HG03039 (cell line): ENCODE measurements around the gene SCYL2.
"Not testable (repeated sequence)": the region's sequence is repeated elsewhere in the genome, so short reads cannot be mapped to it uniquely, and the experiment has no call there.

Source experiments
- ATAC-seq: cut with Tn5 transposase; IDR thresholded peaks from one replicate; pipeline ENCODE4 v1.9.1; 2021; ENCODE audit warnings: mild to moderate bottlenecking, moderate library complexity; ENCODE audit not compliant: unreplicated experiment

SCYL2 gene

DNA sequence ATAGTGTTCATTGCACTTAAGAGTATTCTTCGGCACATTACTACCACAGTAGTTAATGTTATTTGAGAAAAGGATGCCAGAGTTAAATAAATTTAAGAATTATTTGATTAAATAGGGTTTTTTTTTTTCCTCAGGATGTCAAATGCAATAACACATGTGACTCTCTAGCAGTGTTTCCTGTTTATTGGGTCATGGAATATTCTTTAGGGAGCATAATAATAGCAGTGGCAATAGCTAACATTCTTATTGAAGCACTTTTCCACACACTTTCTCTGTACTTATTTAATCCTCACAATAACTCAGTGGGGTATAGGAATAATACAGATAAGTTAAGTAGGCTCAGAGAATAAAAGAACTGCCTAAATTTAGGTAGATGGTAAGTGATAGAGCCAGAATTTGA, 44.3 kb downstream of the SCYL2 start:
- no peak for ATAC-seq

DNA sequence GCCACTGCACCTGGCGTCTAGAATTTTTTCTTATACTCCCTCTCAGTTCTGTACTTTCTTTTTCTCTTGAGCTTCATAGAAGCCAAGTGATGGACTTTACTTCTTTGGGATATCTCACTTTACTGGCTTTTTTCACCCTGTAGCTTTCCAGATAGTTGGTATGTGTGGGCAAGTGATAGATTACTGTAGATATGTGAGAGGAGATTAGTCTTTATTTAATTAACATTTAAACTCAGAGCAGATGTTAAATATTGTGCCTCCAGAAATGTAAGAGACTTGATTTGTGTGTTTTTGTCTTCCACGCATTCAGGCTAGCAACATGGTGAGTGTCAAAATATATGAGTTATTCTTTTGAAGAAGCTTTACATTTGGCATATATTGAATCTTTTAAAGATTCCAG, 50.4 kb downstream of the SCYL2 start:
- no peak for ATAC-seq

DNA sequence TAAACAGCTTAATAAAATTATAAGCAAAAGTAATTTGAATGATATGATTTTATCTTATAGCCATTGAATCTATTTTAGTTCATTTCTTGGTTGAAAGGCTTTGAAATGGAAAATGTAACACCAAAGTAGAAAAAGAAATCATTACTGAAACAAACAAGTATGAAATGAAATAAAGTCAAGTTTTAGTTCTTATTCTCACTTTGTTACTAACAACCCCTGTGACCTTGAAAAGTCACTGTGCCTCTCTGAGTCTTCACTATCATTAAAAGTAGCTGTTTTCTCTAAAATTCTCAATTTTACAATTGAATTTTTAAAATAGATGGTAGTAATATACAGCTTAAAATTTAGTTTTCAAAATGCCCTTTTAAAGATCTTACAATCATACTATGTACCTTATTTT, 57.5 kb downstream of the SCYL2 start:
- ATAC-seq = no peak

DNA sequence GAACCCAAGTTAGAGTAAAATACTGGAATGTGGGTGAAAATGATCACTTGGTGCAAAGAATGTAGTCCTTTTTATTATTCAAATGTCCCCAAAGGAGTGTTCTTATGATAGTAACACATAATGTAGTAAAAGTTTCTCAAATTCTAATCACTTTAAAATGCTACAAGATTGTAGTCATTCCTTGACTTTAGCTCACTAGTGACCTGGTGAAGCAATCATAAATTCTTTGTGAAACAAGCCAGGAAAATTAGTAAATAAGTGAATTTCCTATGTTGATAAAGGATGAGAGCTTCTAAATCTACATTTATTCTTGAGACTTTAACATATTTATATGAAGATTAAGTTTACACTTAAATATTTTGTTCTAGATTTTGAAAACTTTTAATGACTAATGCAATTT, 59.2 kb downstream of the SCYL2 start:
- ATAC-seq = no peak

DNA sequence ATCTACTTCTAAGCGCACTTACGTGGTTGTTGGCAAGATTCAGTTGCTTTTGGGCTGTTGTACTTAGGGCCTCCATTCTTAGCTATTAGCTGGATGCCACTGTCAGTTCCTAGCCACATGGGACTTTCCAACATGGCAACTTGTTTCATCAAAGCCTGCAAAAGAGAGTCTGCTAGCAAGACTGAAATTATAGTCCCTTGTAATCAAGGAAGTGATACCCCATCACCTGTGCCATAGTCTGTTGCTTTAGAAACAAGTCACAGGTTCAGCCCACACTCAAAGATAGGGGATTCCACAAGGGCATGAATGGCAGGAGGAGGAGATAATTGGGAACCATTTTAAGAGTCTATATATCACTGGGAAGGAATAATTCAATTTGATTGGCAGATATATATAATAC, 62.8 kb downstream of the SCYL2 start:
- ATAC-seq = peak; percentile 93

DNA sequence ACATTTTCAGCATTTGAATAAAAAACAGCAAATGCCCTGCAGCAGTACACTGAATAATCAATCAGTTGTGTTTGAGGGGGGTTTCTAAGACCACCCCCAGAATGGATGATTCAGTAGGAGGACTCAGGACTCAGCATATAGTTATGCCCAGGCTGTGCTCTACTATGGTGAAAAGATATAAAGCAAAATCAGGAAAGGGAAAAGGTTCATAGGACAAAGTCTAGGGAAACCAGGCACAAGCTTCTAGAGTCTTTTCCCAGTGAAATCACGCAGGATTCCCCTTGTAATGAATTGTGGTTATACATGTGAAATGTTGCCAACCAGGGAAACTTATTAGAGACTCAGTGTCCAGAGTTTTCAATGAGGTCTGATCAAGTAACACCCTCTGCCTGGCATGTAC, 64.9 kb downstream of the SCYL2 start:
- ATAC-seq = no peak

DNA sequence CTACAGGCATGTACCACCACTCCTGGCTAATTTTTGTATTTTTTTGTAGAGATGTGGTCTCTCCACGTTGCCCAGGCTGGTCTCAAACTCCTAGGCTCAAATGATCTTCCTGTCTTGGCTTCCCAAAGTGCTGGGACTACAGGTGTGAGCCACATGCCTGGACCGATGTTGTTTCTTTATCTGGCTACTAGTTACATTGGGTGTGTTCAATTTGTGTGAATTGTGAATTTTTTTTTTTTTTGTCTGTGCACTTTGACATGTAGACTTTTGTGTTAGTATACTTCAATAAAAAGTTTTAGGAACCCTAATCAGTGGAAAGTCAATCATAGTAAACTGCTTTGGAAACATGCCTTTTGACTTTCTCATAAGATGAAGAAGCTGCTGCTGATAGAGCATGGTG, 65.9 kb downstream of the SCYL2 start:
- no peak for ATAC-seq

DNA sequence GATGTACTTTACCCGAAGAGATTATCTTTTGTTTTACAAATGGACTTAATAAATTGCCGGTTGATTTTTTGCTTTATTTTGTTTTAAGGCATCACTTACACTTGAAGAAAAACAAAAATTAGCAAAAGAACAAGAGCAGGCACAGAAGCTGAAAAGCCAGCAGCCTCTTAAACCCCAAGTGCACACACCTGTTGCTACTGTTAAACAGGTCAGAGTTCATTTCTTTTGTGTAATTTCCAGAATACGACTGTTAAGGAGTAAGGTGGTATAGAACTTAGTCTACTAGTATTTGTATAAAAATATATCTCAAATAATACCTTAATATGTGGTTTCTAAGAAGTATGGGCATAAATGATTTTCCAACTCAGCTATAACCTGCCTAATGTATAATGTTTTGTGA, 70.3 kb downstream of the SCYL2 start:
- no peak for ATAC-seq

DNA sequence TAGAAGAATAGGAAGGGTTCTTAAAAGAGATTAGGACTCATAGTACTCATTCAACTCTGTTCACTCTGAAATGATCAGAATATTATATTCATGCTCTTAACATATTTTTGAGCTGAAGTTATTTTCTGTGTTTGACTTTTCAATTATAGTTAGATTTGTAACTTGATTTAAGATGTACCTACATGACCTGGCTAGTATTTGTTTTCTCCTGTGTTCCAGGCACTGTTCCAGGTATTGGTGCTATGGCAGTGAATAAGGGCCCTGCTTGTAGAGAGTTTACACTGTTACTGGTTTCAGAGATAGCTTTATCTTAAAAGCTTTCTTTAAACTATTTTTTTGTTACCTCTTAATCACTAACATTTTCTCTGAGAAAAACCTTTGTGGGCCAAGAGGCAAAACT, 70.8 kb downstream of the SCYL2 start:
- ATAC-seq = no peak

DNA sequence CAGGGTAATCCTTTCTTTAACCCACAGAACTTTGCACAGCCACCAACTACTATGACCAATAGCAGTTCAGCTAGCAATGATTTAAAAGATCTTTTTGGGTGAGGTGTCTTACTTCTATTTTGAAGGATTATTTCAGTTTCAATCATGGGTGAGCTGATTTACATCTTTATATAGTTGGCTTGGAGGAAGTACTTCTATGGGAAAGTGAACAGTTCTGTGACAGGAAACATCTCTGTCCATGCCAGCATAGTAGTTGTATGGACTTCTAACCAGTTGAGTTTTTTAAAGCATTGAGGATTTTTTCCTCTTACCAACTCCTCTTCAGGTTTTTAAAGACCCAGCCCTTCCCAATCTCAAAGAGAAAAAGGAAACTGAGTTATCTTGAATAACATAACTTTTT, 72.1 kb downstream of the SCYL2 start:
- ATAC-seq = no peak

DNA sequence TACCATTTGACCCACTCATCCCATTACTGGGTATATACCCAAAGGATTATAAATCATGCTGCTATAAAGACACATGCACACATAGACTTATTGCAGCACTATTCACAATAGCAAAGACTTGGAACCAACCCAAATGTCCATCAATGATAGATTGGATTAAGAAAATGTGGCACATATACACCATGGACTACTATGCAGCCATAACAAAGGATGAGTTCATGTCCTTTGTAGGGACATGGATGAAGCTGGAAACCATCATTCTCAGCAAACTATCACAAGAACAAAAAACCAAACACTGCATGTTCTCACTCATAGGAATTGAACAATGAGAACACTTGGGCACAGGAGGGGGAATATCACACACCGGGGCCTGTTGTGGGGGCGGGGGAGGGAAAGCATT, 75.9 kb downstream of the SCYL2 start:
- ATAC-seq = not testable (repeated sequence)

DNA sequence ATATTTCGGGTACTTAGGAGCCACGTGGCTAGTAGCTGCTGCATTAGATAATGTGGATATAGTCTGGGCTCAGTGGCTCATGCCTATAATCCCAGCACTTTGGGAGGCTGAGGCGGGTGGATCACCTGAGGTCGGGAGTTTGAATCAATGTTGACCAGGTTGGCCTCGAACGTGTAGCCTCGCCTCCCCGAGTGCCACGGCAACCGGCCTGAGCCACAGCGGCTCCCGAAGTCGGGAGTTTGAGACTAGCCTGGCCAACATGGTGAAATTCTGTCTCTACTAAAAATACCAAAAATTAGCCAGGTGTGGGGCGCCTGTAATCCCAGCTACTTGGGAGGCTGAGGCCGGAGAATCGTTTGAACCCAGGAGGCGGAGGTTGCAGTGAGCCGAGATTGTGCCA, 77.4 kb downstream of the SCYL2 start:
- not testable (repeated sequence) for ATAC-seq

DNA sequence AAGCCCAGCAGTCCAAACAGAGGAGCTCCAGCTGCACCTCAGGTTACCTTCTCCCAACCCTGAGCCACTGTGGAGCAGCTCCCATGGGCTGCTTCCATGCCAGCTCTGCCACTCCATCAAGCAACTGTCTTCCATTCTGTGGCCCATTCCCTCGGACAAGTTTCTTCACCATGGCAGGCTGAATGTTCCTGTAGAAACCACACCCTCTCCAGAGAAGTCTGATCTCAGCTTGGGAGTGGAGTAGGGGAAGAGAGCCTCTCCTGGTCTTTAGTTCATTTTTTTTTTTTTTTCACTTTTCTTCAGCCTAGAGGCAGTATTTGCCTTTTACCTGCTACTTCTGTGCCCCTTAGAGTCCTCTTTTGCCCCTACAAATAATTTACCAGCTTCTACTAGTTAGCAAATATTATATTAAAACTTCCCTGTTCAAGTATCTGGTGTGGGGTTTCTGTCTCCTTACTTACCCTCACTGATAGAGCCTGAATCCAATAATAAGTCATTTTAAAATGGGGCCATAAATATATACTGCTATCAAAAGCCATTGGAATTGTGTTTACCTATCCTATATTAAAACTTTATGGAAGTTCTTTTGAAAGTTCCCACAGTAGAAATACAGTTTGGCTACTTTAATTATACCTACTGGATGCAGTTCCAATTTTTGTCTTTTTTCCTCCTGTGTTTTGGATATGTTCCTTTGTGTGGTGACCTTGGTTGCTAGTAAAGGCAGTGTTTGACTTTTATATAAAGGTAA, 78.2 kb downstream of the SCYL2 start:
- ATAC-seq = no peak

DNA sequence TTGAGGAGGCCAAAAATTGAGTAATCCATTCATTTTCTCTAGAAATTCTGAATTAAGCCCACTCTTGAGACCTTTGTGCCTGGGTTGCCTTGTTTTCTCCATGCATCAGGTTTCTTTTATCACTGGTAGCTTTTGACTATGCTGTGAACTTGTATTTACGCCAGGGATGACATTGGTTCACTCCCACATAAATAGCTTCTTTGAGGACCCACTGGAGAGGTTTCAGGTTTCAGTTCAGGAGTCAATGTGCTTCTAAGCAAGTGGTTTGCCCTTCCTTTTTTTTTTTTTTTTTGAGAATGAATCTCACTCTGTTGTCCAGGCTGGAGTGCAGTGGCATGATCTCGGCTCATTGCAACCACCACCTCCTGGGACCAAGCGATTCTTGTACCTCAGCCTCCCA, 79.7 kb downstream of the SCYL2 start:
- ATAC-seq = no peak

DNA sequence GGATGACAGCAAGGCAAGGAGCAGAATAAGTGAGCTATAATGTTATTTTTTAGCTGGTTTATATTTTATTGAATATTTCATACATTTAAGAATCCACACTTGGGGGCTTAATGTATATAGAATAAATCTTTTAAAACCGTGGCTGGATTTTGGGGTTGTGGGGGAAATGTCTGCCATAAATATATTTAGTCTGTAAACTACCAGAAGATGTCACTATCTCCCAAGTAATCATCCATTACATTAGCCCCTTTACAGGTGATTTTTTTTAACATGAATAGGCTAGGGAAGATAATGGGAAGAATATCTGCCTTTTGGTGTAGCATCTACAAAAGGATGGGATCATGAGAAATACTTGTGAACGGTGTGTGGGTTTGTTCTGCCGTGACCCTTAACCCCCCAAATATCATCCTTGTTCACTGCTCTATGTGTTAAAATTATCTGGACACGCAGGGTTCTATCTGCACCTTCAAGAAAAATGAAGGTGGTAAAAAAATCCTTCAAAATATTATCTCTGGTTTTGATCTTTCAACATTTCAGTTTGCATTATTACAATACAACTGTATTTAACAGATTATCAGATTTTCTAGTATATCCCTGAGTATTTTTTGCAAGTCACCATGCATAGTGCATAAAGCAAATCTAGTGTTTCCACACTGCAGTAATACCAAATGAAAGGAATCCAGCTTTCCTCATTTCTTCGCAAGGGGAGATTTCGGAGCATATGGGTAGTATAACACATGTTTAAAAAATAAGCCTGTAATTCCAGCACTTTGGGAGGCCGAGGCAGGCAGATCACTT, 81.9 kb downstream of the SCYL2 start:
- ATAC-seq = no peak

DNA sequence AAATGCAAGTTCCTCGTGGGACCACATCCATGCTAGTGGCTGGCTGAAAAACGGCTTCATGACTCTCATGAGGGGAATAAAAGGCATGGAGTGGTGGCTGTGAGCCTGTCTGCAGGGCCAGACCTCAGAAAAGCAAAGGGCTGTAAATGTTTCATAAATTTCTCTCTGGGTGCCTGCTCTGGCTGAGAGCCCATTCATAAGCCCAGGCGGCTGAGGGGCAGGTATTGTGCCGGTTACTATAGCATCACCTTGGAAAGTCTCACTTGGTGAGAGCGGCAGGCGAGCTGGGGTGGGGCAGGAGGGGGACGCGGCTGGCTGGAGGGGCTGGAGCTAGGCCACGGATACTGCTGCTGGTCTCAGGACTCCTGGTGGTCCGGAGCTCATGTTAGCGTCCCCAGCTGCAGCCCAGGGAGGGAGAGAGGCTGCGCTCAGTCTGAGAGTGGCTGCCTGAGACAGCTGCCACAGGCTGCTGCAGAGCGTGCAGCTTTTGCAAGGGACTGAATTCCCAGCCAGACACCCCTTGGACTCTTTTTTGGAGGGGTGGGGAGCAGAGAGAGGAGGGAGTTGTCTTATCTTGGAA, 89.8 kb downstream of the SCYL2 start, which contains the start of gene SLC17A8:
SLC17A8 (plus strand) TSS at position 431 of the 580 bp plus-strand sequence. CDS start 318 bp downstream, outside the sequence.
- ATAC-seq = no peak

DNA sequence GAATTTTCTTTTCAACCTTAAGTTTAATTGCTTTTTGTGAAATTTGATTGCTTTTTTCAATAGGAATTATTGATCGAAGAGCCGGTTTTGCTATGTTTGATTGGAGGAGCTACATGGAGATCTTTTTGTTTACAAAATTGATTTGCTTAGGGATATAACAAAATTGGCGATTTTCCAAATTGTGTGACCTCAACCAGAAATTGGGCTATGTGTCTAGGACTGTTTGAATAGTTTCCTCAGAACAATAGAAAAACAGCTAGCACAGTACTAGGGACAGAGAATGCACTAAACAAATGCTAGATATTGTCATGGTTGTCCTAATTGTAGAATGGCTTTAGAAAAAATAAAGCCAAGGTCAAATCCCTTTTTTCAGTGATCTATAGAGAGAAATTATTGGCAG, 92.3 kb downstream of the SCYL2 start:
- ATAC-seq = no peak

DNA sequence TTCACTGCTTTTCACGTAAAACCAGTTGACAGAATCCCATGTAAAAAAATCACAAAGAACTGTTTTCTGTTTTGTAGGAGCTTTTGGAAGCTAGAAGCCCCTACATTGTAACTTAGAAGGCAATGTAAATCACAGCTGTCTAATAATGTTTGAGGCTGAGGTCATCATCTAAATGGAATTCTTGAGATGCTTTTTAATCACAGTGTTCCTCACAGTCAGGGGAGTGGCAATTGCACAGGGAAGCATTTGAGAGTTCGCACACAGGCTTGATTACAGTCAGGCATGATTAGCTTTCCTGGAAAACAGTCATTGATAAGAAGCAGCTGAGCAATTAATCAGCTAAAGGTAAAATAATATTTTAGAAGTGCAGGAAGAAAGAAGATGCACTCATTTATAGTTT, 92.8 kb downstream of the SCYL2 start:
- no peak for ATAC-seq

DNA sequence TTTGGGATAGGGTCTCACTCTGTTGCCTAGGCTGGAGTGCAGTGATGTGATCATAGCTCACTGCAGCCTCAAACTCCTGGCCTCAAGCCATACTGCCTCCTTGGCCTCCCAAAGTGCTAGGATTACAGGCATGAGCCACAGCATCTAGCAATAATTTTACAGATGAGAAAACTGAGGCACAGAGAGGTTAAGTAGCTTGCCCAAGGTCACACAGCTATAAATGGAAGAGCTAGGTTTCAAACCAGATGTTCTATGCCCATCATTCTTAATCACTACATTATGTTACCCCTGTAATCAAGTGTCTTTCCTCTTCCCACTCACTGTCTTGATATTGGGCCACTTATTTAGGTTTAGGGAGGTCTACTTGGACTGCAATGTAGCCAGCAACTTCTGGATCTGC, 93.5 kb downstream of the SCYL2 start:
- no peak for ATAC-seq

DNA sequence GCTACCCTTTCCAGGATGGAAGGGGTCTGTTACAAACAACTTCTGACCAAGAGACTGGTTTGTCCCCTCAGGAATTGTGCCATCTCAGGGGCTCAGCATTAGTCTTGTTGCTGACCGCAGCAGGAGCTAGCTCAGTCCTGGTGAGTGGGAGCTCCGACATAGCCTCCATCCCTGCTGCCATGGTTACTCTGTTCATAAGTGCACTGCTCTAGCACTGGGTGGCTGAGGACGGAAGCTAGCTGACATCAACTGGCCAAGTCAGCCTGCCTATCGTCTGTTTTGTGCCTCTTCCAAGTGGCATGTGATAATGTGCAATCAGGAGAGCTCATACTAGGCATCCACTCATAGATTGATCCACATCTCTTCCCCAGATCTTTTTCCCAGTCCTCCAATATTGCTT, 97.3 kb downstream of the SCYL2 start:
- ATAC-seq = no peak

DNA sequence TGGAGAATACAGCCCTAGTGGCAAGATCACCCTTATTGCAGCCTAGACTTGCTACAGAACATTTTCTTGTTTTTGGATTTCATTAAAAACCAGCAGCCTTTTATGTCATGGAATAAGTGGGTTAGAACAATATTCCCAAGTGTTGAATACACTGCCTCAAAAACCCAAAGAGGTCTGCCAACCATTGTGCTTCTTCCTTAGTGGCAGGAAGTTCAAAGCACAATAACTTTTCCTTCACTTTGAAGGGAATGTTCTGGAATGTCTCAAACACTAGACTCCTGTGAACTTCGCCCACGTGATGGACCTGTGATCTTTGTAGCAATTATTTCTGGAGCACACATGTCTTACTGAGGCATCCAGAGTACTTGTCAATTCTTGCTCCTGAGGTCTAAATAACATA, 98.4 kb downstream of the SCYL2 start:
- ATAC-seq = no peak

DNA sequence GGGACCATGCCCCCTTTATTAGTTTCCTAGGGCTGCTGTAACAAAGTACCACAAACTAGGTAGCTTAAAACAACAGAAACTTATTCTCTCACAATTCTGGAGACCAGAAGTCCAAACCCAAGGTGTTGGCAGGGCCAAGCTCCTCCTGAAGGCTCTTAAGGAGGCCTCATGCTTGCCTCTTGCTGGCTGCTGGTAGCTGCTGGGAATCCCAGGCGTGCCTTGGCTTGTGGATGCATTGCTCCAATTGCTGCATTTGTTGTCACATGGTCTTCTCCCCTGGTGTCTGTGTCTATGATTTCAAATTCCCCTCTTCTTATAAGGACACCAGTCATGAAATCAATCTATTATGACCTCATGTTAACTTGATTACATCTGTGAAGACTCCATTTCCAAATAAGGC, 101.1 kb downstream of the SCYL2 start:
- ATAC-seq = no peak
